T-helper 1 cell treated with Interleukin-12 subunit alpha and Interleukin-12 subunit beta and Interleukin-4 antibody, amounts not matched to agents 30 ng/mL and 1 ng/mL, for 36 hours (primary cell): ENCODE data around the gene TCF7L2. TPM values are rescaled to one million over a fixed set of nuclear protein-coding genes. Genes with fewer than 3 reads are reported as not detected.

Experiments used
- intact Hi-C: fragments of 100-400 bp; cut with micrococcal nuclease; formaldehyde crosslinking; loops from one replicate; pipeline ENCODE4 v1.15.1; 2024
- total RNA-seq: library from RNA; stranded (reverse); gene quantifications from 2 replicates; pipeline ENCODE4 v1.2.3, GENCODE V29; 2022

Gene TCF7L2
- total RNA-seq, 1 donor from 2014 or later = 0.59 TPM

GRCh38 chr10:112963835-112964234 is 13.8 kb downstream of the TCF7L2 start:
- intact Hi-C loops = no loop called here

GRCh38 chr10:112964482-112964881 is 14.4 kb downstream of the TCF7L2 start:
- intact Hi-C loops = no loop called here

GRCh38 chr10:112966194-112966855 is 16.3 kb downstream of the TCF7L2 start:
- intact Hi-C loops = no loop called here

- intact Hi-C loops = no loop called here
These were observed 17.2 kb downstream of the TCF7L2 start for GRCh38 chr10:112967200-112967599.

GRCh38 chr10:112969131-112969530 is 19.1 kb downstream of the TCF7L2 start:
- intact Hi-C loops = no loop called here

DNA sequence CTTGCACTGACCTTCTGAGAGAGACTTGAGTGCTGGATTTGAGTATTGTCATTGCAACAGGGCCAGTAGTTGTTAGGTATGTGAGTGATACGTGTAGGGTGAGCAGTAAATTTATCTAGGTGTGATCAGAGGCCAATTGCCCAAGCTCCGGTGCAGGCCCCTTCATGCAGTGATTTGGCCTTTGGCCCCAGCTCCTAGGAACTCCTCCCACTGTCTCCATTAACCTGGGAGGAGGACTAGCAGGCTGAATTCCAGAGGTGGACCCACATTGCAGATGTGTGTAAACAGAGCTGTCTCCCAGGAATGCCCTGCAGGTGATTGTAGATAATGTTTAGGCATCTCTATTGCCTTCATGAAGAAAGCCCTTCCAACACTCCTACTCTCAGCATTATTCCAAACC is 19.5 kb downstream of the TCF7L2 start:
- intact Hi-C loops = no loop called here

DNA sequence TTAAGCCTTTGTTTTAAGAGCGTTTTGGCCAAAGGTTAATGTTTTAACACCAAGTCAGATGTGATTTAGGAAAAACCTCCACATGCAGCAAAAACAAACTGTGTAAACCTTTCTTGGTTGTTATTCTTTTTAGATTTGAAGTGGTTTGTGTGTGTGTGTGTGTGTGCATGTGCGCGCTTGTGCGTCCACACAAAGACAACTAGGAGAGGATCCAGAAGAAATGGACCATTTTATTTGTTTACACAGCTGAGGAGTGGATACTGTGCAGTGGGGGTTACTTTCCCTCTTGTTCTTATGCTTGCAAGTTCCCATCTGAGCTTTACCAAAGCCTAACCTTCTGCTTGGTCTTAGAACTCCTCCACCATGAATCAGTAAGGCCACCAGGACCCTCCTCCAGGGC is 20.0 kb downstream of the TCF7L2 start:
- intact Hi-C loops = no loop called here

DNA sequence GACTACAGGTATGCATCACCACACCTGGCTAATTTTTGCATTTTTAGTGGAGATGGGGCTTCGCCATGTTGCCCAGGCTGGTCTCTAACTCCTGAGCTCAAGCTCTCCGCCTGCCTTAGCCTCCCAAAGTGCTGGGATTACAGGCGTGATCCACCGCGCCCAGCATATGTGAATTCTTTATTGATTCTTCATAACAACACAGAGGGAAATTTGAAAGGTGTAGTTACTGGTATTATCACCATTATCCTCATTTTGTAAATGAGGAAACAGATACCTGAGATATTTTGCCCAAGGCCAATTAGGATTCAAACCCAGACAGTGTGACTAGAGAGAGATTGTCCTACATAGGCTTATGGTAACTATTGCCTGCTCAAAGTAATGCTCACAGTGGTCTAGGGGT is 22.6 kb downstream of the TCF7L2 start:
- intact Hi-C loops = no loop called here

- intact Hi-C loops = no loop called here
These were observed 23.0 kb downstream of the TCF7L2 start for GRCh38 chr10:112973046-112973445.

GRCh38 chr10:112973805-112974204 is 23.8 kb downstream of the TCF7L2 start:
- intact Hi-C loops = no loop called here

GRCh38 chr10:112977426-112977898 is 27.4 kb downstream of the TCF7L2 start:
- intact Hi-C loops = no loop called here

- intact Hi-C loops = no loop called here
These were observed 29.9 kb downstream of the TCF7L2 start for GRCh38 chr10:112979927-112980326.

- intact Hi-C loops = no loop called here
These were observed 30.9 kb downstream of the TCF7L2 start for GRCh38 chr10:112980937-112981336.

GRCh38 chr10:112981553-112981952 is 31.5 kb downstream of the TCF7L2 start:
- intact Hi-C loops = no loop called here

DNA sequence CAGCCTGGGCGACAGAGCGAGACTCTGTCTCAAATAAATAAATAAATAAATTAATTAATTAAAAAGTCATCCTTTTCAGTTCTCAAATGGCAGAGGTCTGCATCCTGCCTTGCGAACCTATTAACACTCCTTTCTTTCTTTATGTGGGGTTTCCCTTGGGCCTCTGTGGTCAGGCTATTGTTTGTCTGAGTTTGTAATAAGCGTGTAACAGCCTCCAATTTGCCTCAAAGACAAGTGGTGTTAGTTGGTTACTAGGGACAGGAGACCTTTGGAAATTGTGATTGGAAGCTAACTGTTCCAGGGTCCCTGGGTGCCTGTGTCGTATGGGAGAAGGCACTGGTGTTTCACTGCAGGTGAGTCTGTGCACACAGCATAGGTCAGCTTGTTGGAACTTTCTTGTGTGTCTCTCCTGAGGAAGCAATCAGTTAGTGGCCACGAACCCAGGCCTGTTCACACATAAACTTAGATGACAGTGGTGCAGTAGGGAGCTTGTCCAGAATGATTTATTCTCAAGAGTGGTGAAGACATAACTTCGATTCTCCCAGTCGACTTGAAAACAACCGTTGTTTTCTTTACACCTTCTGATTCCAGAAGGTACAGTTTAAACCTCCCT is 33.5 kb downstream of the TCF7L2 start:
- intact Hi-C loops = no loop called here

GRCh38 chr10:112984756-112985155 is 34.7 kb downstream of the TCF7L2 start:
- intact Hi-C loops = no loop called here

DNA sequence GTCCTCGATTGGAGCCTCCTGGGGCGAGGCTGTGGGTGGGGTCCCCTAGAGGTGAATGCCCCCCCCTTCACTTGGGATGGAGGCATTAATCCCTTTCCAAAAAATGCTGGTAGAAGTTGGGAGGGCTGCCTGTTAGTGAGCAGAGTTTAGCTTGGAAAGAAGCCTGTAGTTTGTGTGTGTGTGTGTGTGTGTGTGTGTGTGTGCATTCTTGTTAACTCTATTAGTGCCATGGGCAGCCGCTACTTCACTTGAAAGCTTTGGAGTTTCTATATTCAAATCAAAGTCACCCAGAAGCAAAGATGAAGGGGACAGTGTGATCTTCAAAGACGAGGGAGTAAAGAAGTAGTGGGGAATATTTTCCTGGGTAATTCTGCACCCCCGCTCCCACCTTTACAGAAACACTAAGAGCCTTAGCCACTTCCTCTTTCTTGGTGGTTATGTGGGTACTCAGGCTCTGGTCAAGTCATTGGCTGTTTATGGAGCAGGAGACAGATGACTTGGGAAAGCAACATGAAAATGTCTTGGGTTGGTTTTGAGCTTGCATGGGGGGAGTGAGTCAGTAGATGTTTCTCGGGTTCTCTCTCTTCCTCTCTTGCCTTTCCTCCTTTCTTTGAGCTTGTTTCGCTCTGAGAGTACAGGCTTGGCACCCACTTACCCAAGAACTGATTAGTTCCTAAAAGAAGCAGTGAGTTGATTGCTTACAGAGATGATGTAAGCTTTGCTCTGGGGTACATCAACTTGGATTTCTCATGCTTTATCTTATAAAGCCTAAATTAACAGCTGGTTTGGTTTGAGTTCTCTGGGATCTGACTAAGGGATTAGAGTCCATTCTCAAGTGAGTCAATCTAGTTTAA is 35.9 kb downstream of the TCF7L2 start:
- intact Hi-C loops = no loop called here

GRCh38 chr10:112986544-112987190 is 36.6 kb downstream of the TCF7L2 start:
- intact Hi-C loops = no loop called here

- intact Hi-C loops = no loop called here
These were observed 38.9 kb downstream of the TCF7L2 start for GRCh38 chr10:112988839-112989406.

- intact Hi-C loops = no loop called here
These were observed 39.8 kb downstream of the TCF7L2 start for GRCh38 chr10:112989826-112990225.

DNA sequence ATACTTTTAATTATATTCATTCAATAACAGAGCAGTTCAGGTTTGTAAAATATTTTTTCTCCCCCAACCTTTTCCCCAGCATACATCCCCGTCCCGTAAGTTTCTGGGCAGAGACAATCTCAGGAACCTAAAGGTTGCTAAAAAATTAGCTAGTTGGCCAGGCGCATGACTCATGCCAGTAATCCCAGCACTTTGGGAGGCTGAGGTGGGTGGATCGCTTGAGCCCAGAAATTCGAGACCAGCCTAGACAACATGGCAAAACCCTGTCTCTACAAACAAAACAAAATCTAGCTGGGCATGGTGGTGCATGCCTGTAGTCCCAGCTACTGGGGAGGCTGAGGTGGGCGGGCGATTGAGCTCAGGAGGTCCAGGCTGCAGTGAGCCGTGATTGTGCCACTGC is 40.2 kb downstream of the TCF7L2 start:
- intact Hi-C loops = no loop called here
